ENCODE data around the gene HOXB3.

The HOXB3 gene

GRCh38 chr17:48528936-48529682 lies 60.9 kb downstream of the HOXB3 start:
- no peak overlapping the region for H3K4me2 ChIP-seq (ENCODE audit: insufficient read depth, low read length)
- no peaks in the 10 kb centered on the region for H3K79me2 ChIP-seq (ENCODE audit: insufficient read depth, low read length)
- H3K36me3 ChIP-seq (ENCODE audit: insufficient read depth, low read length): no peaks in the 10 kb centered on the region
- no peak for ATAC-seq (ENCODE audit: insufficient read depth, low read depth)
- peaks cover 15% of the 10 kb centered on the region for H3K27me3 ChIP-seq (ENCODE audit: insufficient read depth, low read length, poor library complexity)
- TF ChIP-seq EZH2 (IDR thresholded peaks at IDR 0.05; ENCODE audit: borderline replicate concordance, low read depth, low read length, severe bottlenecking) (no peak), CTCF (IDR thresholded peaks at IDR 0.05; ENCODE audit: borderline replicate concordance, extremely low read depth, low read length, poor library complexity, severe bottlenecking) (no peak)
- H3K4me1 ChIP-seq (ENCODE audit: insufficient read depth, low read length): no peaks in the 10 kb centered on the region
- no peaks in the 10 kb centered on the region for H4K20me1 ChIP-seq (ENCODE audit: insufficient read depth, low read length)
- H3K4me3 ChIP-seq (ENCODE audit: low read depth in 1 of 2, low read length in 2 of 2): no peak overlapping the region
- no peak overlapping the region for H2AFZ ChIP-seq (ENCODE audit: low read depth, low read length)
- no peak overlapping the region for H3K27ac ChIP-seq (ENCODE audit: low read length)
- no peak overlapping the region for H3K9ac ChIP-seq (ENCODE audit: low read depth, low read length)
- DNase-seq: no peak
- H3K9me3 ChIP-seq (ENCODE audit: insufficient read depth, low read length, severe bottlenecking): no peaks in the 10 kb centered on the region

GRCh38 chr17:48528153-48528935 lies 61.7 kb downstream of the HOXB3 start:
- Histone ChIP-seq H3K9ac (ENCODE audit: low read depth, low read length) (no peak overlapping the region), H3K27ac (ENCODE audit: low read length) (no peak overlapping the region), H3K79me2 (ENCODE audit: insufficient read depth, low read length) (no peaks in the 10 kb centered on the region), H3K27me3 (ENCODE audit: insufficient read depth, low read length, poor library complexity) (peaks cover 15% of the 10 kb centered on the region), H3K4me2 (ENCODE audit: insufficient read depth, low read length) (no peak overlapping the region), H4K20me1 (ENCODE audit: insufficient read depth, low read length) (no peaks in the 10 kb centered on the region), H3K4me3 (ENCODE audit: low read depth in 1 of 2, low read length in 2 of 2) (no peak overlapping the region), H2AFZ (ENCODE audit: low read depth, low read length) (no peak overlapping the region), H3K4me1 (ENCODE audit: insufficient read depth, low read length) (no peaks in the 10 kb centered on the region), H3K36me3 (ENCODE audit: insufficient read depth, low read length) (no peaks in the 10 kb centered on the region), H3K9me3 (ENCODE audit: insufficient read depth, low read length, severe bottlenecking) (no peaks in the 10 kb centered on the region)
- TF ChIP-seq CTCF (IDR thresholded peaks at IDR 0.05; ENCODE audit: borderline replicate concordance, extremely low read depth, low read length, poor library complexity, severe bottlenecking): no peak
- TF ChIP-seq EZH2 (IDR thresholded peaks at IDR 0.05; ENCODE audit: borderline replicate concordance, low read depth, low read length, severe bottlenecking): no peak
- no peak for DNase-seq
- ATAC-seq (ENCODE audit: insufficient read depth, low read depth): no peak

- Histone ChIP-seq H3K27me3 (ENCODE audit: insufficient read depth, low read length, poor library complexity) (peaks cover 16% of the 10 kb centered on the region), H3K9me3 (ENCODE audit: insufficient read depth, low read length, severe bottlenecking) (no peaks in the 10 kb centered on the region), H3K79me2 (ENCODE audit: insufficient read depth, low read length) (no peaks in the 10 kb centered on the region), H2AFZ (ENCODE audit: low read depth, low read length) (no peak overlapping the region), H3K4me3 (ENCODE audit: low read depth in 1 of 2, low read length in 2 of 2) (no peak overlapping the region), H3K4me2 (ENCODE audit: insufficient read depth, low read length) (no peak overlapping the region), H3K4me1 (ENCODE audit: insufficient read depth, low read length) (no peaks in the 10 kb centered on the region), H3K27ac (ENCODE audit: low read length) (no peak overlapping the region), H4K20me1 (ENCODE audit: insufficient read depth, low read length) (no peaks in the 10 kb centered on the region), H3K36me3 (ENCODE audit: insufficient read depth, low read length) (no peaks in the 10 kb centered on the region), H3K9ac (ENCODE audit: low read depth, low read length) (no peak overlapping the region)
- ATAC-seq (ENCODE audit: insufficient read depth, low read depth): no peak
- no peak for DNase-seq
- TF ChIP-seq CTCF (IDR thresholded peaks at IDR 0.05; ENCODE audit: borderline replicate concordance, extremely low read depth, low read length, poor library complexity, severe bottlenecking): no peak
These were observed 62.5 kb downstream of the HOXB3 start for GRCh38 chr17:48527547-48527932.

All from DND-41 (cell line).